OCI-LY3 (cell line): ENCODE results near the gene ANO8.

Experiments
- CTCF ChIP-seq: fragments of 200-600, 300-600 bp; sonication (generic); IDR thresholded peaks from 2 replicates; pipeline ENCODE4 v1.5.1; 2014; ENCODE audit warnings: antibody characterized with exemption, low read length, low read depth
- EZH2phosphoT487 ChIP-seq: fragments of 200-600 bp; shearing (Covaris generic); IDR thresholded peaks from 2 replicates; pipeline ENCODE4 v1.6.1; 2018; ENCODE audit warnings: antibody characterized with exemption, mixed run types, low read depth

- TF ChIP-seq CTCF (no peak), EZH2phosphoT487 (no peak)
Observed at GRCh38 chr19:17378271-17378670, 43.6 kb upstream of the ANO8 start.
